WTC11 (cell line): ENCODE measurements around the gene TBX4. TPM values are rescaled to one million over a fixed set of nuclear protein-coding genes. Genes with fewer than 3 reads are reported as not detected.

Experiments
- ATAC-seq: fragments of 200-7000 bp; cut with Tn5 transposase; 2 replicates; pipeline ENCODE4 v1.10.0; 2021; ENCODE audit warnings: mild to moderate bottlenecking, moderate library complexity
- CTCF ChIA-PET: fragments of 300-600 bp; sonication (Branson Sonifier 250); formaldehyde crosslinking; loops from one replicate; lab custom pipeline; 2021; ENCODE audit warnings: antibody characterized with exemption; lab: Charles Lee
- POLR2A ChIA-PET: fragments of 350-600 bp; sonication (Branson Sonifier 250); formaldehyde crosslinking; loops from one replicate; lab custom pipeline; 2021; ENCODE audit warnings: antibody characterized with exemption; lab: Charles Lee
- DNase-seq: peaks from one replicate; pipeline ENCODE4 v3.0.0; 2021; ENCODE audit warnings: low spot score
- H3K27ac Mint-ChIP-seq: 2 replicates; pipeline ENCODE4 v1.8.0; 2021; ENCODE audit warnings: mixed read lengths
- H3K27me3 Mint-ChIP-seq: 2 replicates; pipeline ENCODE4 v1.8.0; 2021; ENCODE audit warnings: low read depth, mild to moderate bottlenecking, moderate library complexity, mixed read lengths
- H3K36me3 Mint-ChIP-seq: 2 replicates; pipeline ENCODE4 v1.8.0; 2021; ENCODE audit warnings: mixed read lengths
- H3K4me1 Mint-ChIP-seq: 2 replicates; pipeline ENCODE4 v1.8.0; 2022; ENCODE audit warnings: mixed read lengths
- H3K4me3 Mint-ChIP-seq: 2 replicates; pipeline ENCODE4 v1.8.0; 2021; ENCODE audit warnings: mild to moderate bottlenecking, moderate library complexity, mixed read lengths
- H3K9me3 Mint-ChIP-seq: 2 replicates; pipeline ENCODE4 v1.8.0; 2021; ENCODE audit warnings: mixed read lengths
- CREB1 ChIP-seq: sonication (generic); formaldehyde crosslinking; IDR thresholded peaks from 2 replicates; pipeline ENCODE4 v1.8.0; 2023; ENCODE audit warnings: mild to moderate bottlenecking, missing genetic modification reagents
- EMX1 ChIP-seq: fragments of 250-450 bp; sonication (Bioruptor Pico); IDR thresholded peaks from 2 replicates; pipeline ENCODE4 v1.8.0; 2021; ENCODE audit warnings: mild to moderate bottlenecking
- GABPB1 ChIP-seq: sonication (generic); formaldehyde crosslinking; IDR thresholded peaks from 2 replicates; pipeline ENCODE4 v1.8.1; 2023; ENCODE audit warnings: mild to moderate bottlenecking, missing genetic modification reagents
- GTF2I ChIP-seq: fragments of 250-450 bp; sonication (Bioruptor Pico); conservative IDR thresholded peaks from 2 replicates; pipeline ENCODE4 v1.4.0; 2021; ENCODE audit warnings: mild to moderate bottlenecking
- HMGXB4 ChIP-seq: sonication (generic); formaldehyde crosslinking; IDR thresholded peaks from 2 replicates; pipeline ENCODE4 v1.8.1; 2023; ENCODE audit warnings: mild to moderate bottlenecking, moderate library complexity, missing genetic modification reagents
- NFE2L1 ChIP-seq: sonication (generic); formaldehyde crosslinking; IDR thresholded peaks from 2 replicates; pipeline ENCODE4 v1.8.1; 2023; ENCODE audit warnings: missing genetic modification reagents
- NR1H2 ChIP-seq: sonication (generic); formaldehyde crosslinking; IDR thresholded peaks from 2 replicates; pipeline ENCODE4 v1.9.0; 2021; ENCODE audit warnings: mild to moderate bottlenecking, moderate library complexity, missing genetic modification reagents
- OVOL2 ChIP-seq: fragments of 250-450 bp; sonication (Bioruptor Pico); IDR thresholded peaks from 2 replicates; pipeline ENCODE4 v1.9.0; 2021; ENCODE audit warnings: mild to moderate bottlenecking, borderline replicate concordance
- PRDM15 ChIP-seq: sonication (generic); formaldehyde crosslinking; IDR thresholded peaks from 2 replicates; pipeline ENCODE4 v1.8.0; 2022; ENCODE audit warnings: missing genetic modification reagents
- SMAD4 ChIP-seq: sonication (generic); formaldehyde crosslinking; IDR thresholded peaks from 2 replicates; pipeline ENCODE4 v1.8.0; 2022; ENCODE audit warnings: mild to moderate bottlenecking, missing genetic modification reagents
- TCF7 ChIP-seq: sonication (generic); formaldehyde crosslinking; IDR thresholded peaks from 2 replicates; pipeline ENCODE4 v1.8.0; 2022; ENCODE audit warnings: mild to moderate bottlenecking, low read depth, missing genetic modification reagents, moderate library complexity
- USF2 ChIP-seq: sonication (generic); formaldehyde crosslinking; IDR thresholded peaks from 2 replicates; pipeline ENCODE4 v1.8.1; 2023; ENCODE audit warnings: mild to moderate bottlenecking, missing genetic modification reagents, moderate library complexity
- ZNF671 ChIP-seq: fragments of 250-450 bp; sonication (Bioruptor Pico); IDR thresholded peaks from 2 replicates; pipeline ENCODE4 v1.8.0; 2021; ENCODE audit warnings: mild to moderate bottlenecking
- total RNA-seq: library from RNA; stranded (reverse); gene quantifications from 3 replicates; pipeline ENCODE4 v1.2.3, GENCODE V29; 2021
- TF ChIP-seq, protein P1 (sequence below): fragments of 250-450 bp; sonication (Bioruptor Pico); IDR thresholded peaks from 2 replicates; pipeline ENCODE4 v1.9.0; 2021; ENCODE audit warnings: mild to moderate bottlenecking
- TF ChIP-seq, protein P2 (sequence below): sonication (generic); formaldehyde crosslinking; IDR thresholded peaks from 2 replicates; pipeline ENCODE4 v1.8.0; 2023; ENCODE audit warnings: missing genetic modification reagents
- TF ChIP-seq, protein P3 (sequence below): sonication (generic); formaldehyde crosslinking; IDR thresholded peaks from 2 replicates; pipeline ENCODE4 v1.8.1; 2022; ENCODE audit warnings: low read depth, missing genetic modification reagents, borderline replicate concordance

TBX4 gene
- total RNA-seq, 1 experiment from 2014 or later, result not detected

GRCh38 chr17:61431594-61432311 lies 20.5 kb upstream of the TBX4 start (continued):
- TF ChIP-seq, protein P1, sequence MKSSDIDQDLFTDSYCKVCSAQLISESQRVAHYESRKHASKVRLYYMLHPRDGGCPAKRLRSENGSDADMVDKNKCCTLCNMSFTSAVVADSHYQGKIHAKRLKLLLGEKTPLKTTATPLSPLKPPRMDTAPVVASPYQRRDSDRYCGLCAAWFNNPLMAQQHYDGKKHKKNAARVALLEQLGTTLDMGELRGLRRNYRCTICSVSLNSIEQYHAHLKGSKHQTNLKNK (CRISPR knock-in tag), result no peak
- no peak for TF ChIP-seq NFE2L1 (CRISPR knock-in tag)
- TF ChIP-seq GTF2I (CRISPR knock-in tag), result no peak
- TF ChIP-seq SMAD4 (CRISPR knock-in tag), result no peak
- no peak for TF ChIP-seq USF2 (CRISPR knock-in tag)
- TF ChIP-seq, protein P2, sequence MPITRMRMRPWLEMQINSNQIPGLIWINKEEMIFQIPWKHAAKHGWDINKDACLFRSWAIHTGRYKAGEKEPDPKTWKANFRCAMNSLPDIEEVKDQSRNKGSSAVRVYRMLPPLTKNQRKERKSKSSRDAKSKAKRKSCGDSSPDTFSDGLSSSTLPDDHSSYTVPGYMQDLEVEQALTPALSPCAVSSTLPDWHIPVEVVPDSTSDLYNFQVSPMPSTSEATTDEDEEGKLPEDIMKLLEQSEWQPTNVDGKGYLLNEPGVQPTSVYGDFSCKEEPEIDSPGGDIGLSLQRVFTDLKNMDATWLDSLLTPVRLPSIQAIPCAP (CRISPR knock-in tag), result no peak
- TF ChIP-seq, protein P3, sequence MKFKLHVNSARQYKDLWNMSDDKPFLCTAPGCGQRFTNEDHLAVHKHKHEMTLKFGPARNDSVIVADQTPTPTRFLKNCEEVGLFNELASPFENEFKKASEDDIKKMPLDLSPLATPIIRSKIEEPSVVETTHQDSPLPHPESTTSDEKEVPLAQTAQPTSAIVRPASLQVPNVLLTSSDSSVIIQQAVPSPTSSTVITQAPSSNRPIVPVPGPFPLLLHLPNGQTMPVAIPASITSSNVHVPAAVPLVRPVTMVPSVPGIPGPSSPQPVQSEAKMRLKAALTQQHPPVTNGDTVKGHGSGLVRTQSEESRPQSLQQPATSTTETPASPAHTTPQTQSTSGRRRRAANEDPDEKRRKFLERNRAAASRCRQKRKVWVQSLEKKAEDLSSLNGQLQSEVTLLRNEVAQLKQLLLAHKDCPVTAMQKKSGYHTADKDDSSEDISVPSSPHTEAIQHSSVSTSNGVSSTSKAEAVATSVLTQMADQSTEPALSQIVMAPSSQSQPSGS (CRISPR knock-in tag), result no peak
- no peak for TF ChIP-seq EMX1 (CRISPR knock-in tag)

- Mint-ChIP-seq H3K4me1 (no peaks in the 10 kb centered on the region), H3K9me3 (peaks cover 16% of the 10 kb centered on the region), H3K36me3 (0 out of 2 replicates have a peak, but pooled peaks cover 3% of the 10 kb centered on the region), H3K4me3 (no peak overlapping the region)
- no peak for ATAC-seq
- TF ChIP-seq TCF7 (CRISPR knock-in tag) (no peak), GTF2I (CRISPR knock-in tag) (no peak), OVOL2 (CRISPR knock-in tag) (no peak), PRDM15 (CRISPR knock-in tag) (no peak), GABPB1 (CRISPR knock-in tag) (no peak), HMGXB4 (CRISPR knock-in tag) (no peak), NR1H2 (CRISPR knock-in tag) (no peak), CREB1 (CRISPR knock-in tag) (no peak), ZNF671 (no peak)
- TF ChIP-seq, all 79 proteins: peak for 0
- peaks cover 29% of the 10 kb centered on the region for H3K27me3 Mint-ChIP-seq
- ChIA-PET CTCF (no interaction called here), POLR2A (no interaction called here)
- no peak for DNase-seq
- no peak overlapping the region for H3K27ac Mint-ChIP-seq
Measured at GRCh38 chr17:61436273-61436672, 15.9 kb upstream of the TBX4 start.
